HG02852 (cell line): ENCODE results near the gene DENND2C.

Experiments
- ATAC-seq: cut with Tn5 transposase; IDR thresholded peaks from one replicate; pipeline ENCODE4 v1.9.1; 2021; ENCODE audit warnings: mild to moderate bottlenecking, moderate library complexity; ENCODE audit not compliant: unreplicated experiment

DENND2C gene

DNA sequence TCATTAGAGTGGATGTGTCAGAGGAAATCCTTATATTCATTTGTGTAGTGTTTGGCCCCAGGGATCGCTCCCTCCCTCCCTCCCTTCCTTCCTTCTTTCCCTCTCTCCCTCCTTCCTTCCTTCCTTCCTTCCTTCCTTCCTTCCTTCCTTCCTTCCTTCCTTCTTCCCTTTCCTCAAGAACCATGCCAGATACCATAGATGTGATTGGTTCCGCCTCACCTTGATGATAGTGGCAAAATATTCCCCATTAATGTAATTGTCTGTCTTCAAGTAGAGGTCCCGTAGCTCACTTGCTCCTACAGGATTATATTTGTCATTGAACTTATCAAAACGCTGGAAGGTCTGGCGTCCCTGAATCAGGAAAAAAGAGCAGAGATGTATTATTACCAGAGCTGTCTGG, 7.8 kb upstream of the DENND2C start:
- ATAC-seq = no peak

GRCh38 chr1:114676115-114676514, 6.3 kb upstream of the DENND2C start:
- no peak for ATAC-seq

- ATAC-seq = no peak
Measured at GRCh38 chr1:114671939-114672275, 2.1 kb upstream of the DENND2C start.

GRCh38 chr1:114671011-114671938, 1.4 kb upstream of the DENND2C start:
- no peak for ATAC-seq

DNA sequence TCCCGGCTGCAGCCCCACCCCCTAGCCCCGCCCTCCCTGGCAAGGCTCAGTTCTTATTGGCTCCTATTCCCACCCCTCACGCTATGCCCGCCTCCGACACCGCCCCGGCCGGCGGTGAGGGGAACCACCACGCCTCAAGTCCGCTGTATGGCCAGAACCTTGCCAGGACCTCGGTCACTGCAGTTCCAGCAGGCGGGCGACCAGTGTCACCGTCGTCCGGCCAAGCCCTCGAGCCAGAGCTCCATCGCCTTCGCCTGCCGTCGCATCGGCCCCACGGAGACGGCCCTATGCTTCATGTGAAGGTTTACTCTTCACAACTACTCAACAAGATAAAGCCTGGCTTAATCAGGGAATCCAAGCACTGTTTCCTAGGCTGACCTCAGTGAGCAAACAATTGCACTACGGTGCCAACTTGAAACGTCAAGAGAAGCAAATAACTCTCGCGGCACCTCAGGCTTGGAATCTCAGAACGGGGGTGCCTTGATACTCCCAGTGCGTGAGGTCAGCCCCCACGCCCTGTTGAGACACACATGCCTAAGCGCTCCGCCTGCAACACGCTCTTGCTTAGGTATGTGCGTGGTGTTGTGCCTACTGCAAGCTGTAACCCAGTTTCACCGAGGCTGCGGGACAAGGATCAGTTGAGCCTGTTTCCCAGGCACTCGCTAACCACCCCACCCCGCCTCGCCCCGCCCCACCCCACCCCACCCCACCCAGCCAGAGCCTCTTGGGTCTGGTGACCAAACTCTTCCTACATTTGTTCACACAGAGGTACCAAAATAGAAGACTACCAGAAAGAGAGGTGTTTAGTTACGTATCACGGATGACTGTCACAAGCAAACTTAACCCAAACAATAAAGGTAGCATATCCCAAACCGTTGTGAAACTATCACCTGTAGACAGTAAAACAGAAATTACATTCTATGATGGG, 498 bp upstream of the DENND2C start:
- ATAC-seq = peak; percentile 99

DNA sequence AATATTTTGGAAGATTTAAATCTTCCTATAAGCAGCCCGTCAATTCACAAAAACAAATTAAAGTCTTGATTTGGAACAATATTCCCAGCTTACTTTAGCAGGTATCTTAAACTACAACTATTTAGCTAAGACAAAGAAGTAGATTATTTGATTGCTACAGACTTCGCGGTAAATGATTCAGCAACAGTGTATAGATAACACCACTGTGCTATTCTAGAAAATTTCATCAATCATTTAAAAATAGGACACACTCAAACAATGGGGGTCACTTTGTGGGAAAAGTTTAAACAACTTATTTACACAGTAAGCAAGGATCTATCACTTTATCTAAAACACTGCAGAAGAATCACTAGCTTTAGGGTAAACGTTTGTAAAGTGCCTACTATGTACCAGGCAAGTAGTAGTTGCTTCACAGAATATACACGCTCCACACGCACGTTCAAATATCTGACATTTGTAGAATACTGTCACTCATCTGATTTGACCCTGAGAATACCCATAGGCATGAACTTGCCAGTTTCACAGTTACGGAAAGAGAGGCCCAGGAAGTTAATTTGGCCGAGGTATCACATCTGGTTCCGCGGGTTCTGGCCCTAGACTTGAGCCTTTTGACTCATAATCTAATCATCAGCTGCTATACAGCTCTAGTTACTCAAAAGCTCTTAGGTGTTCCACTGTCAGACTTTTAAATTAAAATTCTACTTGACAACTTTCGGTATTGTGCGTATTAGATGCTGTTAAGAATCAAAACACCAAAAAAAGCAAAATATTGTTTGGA, 876 bp downstream of the DENND2C start:
- no peak for ATAC-seq

GRCh38 chr1:114668373-114668772, 1.5 kb downstream of the DENND2C start:
- ATAC-seq = no peak

GRCh38 chr1:114666954-114667353, 2.9 kb downstream of the DENND2C start:
- no peak for ATAC-seq

GRCh38 chr1:114660238-114660637, 9.6 kb downstream of the DENND2C start:
- ATAC-seq = no peak

DNA sequence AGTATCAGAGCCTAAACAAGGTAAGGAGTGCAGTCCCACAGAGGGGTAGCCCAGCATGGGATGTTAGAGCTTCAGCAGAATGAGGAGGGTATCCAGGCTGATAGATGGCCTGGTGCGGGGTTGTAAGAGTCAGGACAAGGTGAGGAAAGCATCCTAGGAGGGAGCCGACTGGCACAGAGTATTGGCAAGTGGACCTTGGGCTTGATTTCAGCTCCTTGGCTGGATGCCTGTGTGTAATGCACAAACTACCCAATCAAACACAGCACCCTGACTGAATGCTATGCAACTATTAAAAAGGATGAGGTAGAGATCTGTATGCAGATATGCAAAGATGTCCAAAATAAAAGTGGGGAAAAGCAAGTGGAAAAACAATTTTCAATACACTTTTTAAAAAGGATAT, 18.0 kb downstream of the DENND2C start:
- ATAC-seq = no peak

GRCh38 chr1:114648503-114648902, 21.3 kb downstream of the DENND2C start:
- no peak for ATAC-seq

GRCh38 chr1:114641377-114641776, 28.5 kb downstream of the DENND2C start:
- ATAC-seq = no peak

- ATAC-seq = no peak
Measured at GRCh38 chr1:114638910-114639309, 30.9 kb downstream of the DENND2C start.

GRCh38 chr1:114632427-114632826, 37.4 kb downstream of the DENND2C start:
- ATAC-seq = no peak

DNA sequence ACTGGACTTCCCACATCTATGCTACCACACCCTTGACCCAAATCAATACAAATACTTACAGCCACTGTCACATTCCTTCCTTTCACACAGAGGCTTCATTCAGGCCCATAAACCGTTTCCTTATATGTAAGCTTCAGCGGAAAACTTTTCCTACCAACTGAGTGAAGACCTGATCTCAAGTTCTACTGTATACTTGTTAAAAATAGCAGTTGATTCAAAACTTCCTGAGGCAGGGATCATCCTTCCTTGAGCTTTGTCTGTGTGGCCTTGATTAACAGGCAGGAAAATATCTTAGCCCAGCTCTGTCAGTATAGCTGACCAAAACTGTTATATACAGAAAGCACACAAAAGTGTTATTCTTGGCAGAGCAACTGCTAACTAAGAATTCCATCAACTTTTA, 42.7 kb downstream of the DENND2C start:
- no peak for ATAC-seq

DNA sequence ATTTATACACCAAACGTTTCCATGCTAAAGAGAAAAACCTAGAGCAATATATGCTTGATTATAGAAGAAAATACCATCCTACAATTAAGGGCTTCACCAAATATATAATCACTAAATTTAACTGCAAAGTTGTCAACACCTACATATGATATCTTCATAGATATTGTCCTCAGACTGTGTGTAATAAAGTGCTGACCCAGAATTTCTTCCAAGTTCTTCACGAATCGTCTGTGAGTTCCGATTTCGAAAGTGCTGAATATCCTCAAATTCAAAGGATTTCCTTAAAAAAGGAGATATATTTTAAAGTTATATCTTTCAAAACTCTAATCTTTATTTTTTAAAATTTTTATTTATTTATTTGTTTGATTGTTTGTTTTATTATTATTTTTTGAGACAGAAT, 46.5 kb downstream of the DENND2C start:
- no peak for ATAC-seq

GRCh38 chr1:114620419-114620818, 49.4 kb downstream of the DENND2C start:
- no peak for ATAC-seq

GRCh38 chr1:114618606-114619005, 51.2 kb downstream of the DENND2C start:
- ATAC-seq = no peak

- ATAC-seq = no peak
Measured at GRCh38 chr1:114610546-114611245, 59.2 kb downstream of the DENND2C start.

GRCh38 chr1:114609826-114610225, 60.0 kb downstream of the DENND2C start:
- ATAC-seq = no peak
